ENCODE data around the gene DUOX1. TPM values are rescaled to one million over a fixed set of nuclear protein-coding genes. Genes with fewer than 3 reads are reported as not detected.

DUOX1 gene
- total and polyA plus RNA-seq, 9 of the 15 experiments (the other 6 are each of a cell fraction or from before 2014, with no cell fraction given): 0.01 to 0.22 (median 0.01) TPM; not detected in 6

DNA sequence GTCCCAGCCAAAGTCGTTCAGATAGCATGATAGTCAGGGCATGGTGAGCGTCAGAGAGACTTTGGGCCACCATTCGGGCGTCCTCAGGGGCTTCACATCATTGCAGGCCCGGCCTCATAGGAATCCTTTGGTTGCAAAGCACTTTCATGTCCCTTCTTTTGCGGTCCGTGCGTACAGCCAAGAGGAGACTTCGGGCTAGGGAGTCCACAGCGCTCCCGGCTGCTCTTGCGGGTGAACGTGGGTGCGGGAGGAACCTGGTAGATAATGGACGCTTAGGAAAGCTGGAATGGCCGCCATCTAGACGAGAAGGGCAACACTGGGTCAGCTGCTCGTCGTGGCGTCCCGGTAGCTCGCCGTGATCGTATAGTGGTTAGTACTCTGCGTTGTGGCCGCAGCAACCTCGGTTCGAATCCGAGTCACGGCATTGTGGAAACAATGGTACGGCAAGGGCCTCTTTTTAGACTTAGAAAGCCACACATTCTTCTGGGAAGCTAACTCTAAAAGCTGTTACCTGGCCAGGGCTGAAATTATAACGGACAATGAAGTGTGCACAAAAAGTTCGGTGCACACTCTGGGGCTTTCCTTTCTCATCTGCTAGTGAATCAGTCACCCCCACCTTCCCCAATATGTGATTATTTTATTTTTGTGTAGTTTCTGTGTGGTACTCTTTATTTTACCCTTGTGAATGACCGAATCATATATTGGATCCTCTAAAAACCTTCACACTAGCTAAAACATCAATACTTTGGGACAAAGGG, 71.2 kb downstream of the DUOX1 start (continued):
- no peak for TF ChIP-seq FOXK1 (CRISPR knock-in tag; IDR thresholded peaks at IDR 0.05; ENCODE audit: borderline replicate concordance)
- no peak for TF ChIP-seq ZNF146 (CRISPR knock-in tag; IDR thresholded peaks at IDR 0.05; ENCODE audit: unreplicated experiment)
- TF ChIP-seq CREBBP (IDR thresholded peaks at IDR 0.05; ENCODE audit: low read depth, low read length): no peak
- no peak for TF ChIP-seq ESRRB (CRISPR knock-in tag; IDR thresholded peaks at IDR 0.05; ENCODE audit: borderline replicate concordance)
- TF ChIP-seq MYNN (IDR thresholded peaks at IDR 0.05): no peak
- no peak for TF ChIP-seq MYNN (CRISPR knock-in tag; IDR thresholded peaks at IDR 0.05)
- TF ChIP-seq HCFC1 (IDR thresholded peaks at IDR 0.05; ENCODE audit: low read depth, low read length): peak; percentile 45; the same call in 1 of the 2 replicates
- no peak for TF ChIP-seq ZNF395 (CRISPR knock-in tag; IDR thresholded peaks at IDR 0.05)
- TF ChIP-seq ZNF695 (CRISPR knock-in tag; IDR thresholded peaks at IDR 0.05): no peak
- no peak for TF ChIP-seq ZC3H11A (IDR thresholded peaks at IDR 0.05; ENCODE audit: low read depth, low read length)
- TF ChIP-seq, protein P1, sequence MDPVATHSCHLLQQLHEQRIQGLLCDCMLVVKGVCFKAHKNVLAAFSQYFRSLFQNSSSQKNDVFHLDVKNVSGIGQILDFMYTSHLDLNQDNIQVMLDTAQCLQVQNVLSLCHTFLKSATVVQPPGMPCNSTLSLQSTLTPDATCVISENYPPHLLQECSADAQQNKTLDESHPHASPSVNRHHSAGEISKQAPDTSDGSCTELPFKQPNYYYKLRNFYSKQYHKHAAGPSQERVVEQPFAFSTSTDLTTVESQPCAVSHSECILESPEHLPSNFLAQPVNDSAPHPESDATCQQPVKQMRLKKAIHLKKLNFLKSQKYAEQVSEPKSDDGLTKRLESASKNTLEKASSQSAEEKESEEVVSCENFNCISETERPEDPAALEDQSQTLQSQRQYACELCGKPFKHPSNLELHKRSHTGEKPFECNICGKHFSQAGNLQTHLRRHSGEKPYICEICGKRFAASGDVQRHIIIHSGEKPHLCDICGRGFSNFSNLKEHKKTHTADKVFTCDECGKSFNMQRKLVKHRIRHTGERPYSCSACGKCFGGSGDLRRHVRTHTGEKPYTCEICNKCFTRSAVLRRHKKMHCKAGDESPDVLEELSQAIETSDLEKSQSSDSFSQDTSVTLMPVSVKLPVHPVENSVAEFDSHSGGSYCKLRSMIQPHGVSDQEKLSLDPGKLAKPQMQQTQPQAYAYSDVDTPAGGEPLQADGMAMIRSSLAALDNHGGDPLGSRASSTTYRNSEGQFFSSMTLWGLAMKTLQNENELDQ (CRISPR knock-in tag; IDR thresholded peaks at IDR 0.05; ENCODE audit: borderline replicate concordance): no peak
- peak; percentile 60 for TF ChIP-seq ZSCAN29 (IDR thresholded peaks at IDR 0.05)
- no peak for TF ChIP-seq ARID3B (CRISPR knock-in tag; IDR thresholded peaks at IDR 0.05; ENCODE audit: borderline replicate concordance)
- TF ChIP-seq TOE1 (IDR thresholded peaks at IDR 0.05; ENCODE audit: borderline replicate concordance): no peak
- TF ChIP-seq TOE1 (CRISPR knock-in tag; IDR thresholded peaks at IDR 0.05; ENCODE audit: borderline replicate concordance, low read depth): no peak
- TF ChIP-seq RHOXF2B (CRISPR knock-in tag; conservative IDR thresholded peaks at IDR 0.05): 0 out of 2 replicates have a peak, but pooled peaks have one; percentile 1
- no peak for TF ChIP-seq ZNF140 (CRISPR knock-in tag; IDR thresholded peaks at IDR 0.05)
- no peak for TF ChIP-seq CAMTA2 (CRISPR knock-in tag; conservative IDR thresholded peaks at IDR 0.05)
- TF ChIP-seq ZNF766 (CRISPR knock-in tag; conservative IDR thresholded peaks at IDR 0.05): no peak; the same call in 1 of the 2 replicates
- no peak for TF ChIP-seq NCOA1 (IDR thresholded peaks at IDR 0.05; ENCODE audit: low read depth)
- TF ChIP-seq SRSF9 (IDR thresholded peaks at IDR 0.05; ENCODE audit: borderline replicate concordance, low read depth, low read length): no peak
- no peak for TF ChIP-seq DPF2 (IDR thresholded peaks at IDR 0.05)
- TF ChIP-seq ZBTB43 (CRISPR knock-in tag; IDR thresholded peaks at IDR 0.05): no peak
- no peak for TF ChIP-seq SPI1 (IDR thresholded peaks at IDR 0.05; ENCODE audit: borderline replicate concordance, low read depth, low read length)
